ENCODE data around the gene HOXB4. TPM values are rescaled to one million over a fixed set of nuclear protein-coding genes. Genes with fewer than 3 reads are reported as not detected.

Gene HOXB4
- total RNA-seq, 1 experiment from 2014 or later = 11.3 TPM

DNA sequence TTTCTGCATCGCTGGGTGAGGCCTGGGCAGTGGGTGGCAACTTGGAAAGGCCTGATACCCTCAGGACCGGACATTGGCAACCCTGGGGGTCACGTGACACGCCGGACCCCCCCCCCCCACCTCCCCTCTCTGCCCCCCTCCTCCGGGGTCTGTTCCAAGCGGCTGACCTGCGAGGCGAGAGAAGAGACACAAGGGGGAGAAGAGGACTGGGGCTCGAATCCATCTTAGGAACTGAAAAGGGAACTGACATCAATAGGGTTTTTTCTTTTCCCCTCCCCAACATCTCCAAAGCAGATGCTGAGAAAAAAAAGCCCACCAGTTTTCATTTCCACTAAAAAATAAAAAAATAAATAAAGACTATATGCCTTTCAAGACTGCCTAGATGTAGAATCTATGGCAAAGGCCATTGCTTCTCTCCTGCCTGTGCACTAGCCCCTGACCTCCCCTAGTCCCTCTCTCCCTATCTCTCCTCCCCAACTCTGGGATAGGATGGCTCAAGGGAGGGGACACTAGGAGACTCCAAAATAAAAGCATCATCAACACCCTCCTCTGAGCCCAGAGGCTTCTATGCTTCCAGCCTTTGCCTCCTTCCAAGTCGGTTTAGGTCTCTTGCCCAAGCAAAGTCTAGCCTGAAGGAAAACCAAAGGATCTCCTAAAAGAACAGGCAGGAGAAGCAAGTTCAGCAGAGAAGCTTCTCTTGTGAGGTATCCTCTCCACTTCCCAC lies 25.5 kb downstream of the HOXB4 start:
- H3K4me2 ChIP-seq (ENCODE audit: low read length) = no peak overlapping the region
- intact Hi-C loops (cut with micrococcal nuclease) = no loop called here
- H3K4me3 ChIP-seq (replicated peaks in 1 of 2; ENCODE audit: low read depth in 1 of 2, low read length in 2 of 2) = no peak overlapping the region
- ChIA-PET POLR2A (no interaction called here), CTCF (no interaction called here), RAD21 (ENCODE audit: low non-redundant PET in 1 of 2, low total read pairs in 2 of 2, uncharacterized antibody in 2 of 2, unreplicated experiment in 2 of 2) (no interaction called here)
- no peaks in the 10 kb centered on the region for H3K9me2 ChIP-seq (ENCODE audit: insufficient read depth)
- no peaks in the 10 kb centered on the region for H3K9me3 ChIP-seq (ENCODE audit: control insufficient read depth in 1 of 2, insufficient read depth in 1 of 2, low read depth in 1 of 2, low read length in 2 of 2)
- no peak for TF ChIP-seq SIN3A (IDR thresholded peaks at IDR 0.05; ENCODE audit: low read depth)
- TF ChIP-seq, protein P1, sequence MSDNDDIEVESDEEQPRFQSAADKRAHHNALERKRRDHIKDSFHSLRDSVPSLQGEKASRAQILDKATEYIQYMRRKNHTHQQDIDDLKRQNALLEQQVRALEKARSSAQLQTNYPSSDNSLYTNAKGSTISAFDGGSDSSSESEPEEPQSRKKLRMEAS (IDR thresholded peaks at IDR 0.05) = no peak
- no peak for TF ChIP-seq EZH2phosphoT487 (IDR thresholded peaks at IDR 0.05; ENCODE audit: borderline replicate concordance)
- TF ChIP-seq SRF (IDR thresholded peaks at IDR 0.05; ENCODE audit: low read depth) = no peak
- no peak for TF ChIP-seq POLR2A (IDR thresholded peaks at IDR 0.05; ENCODE audit: borderline replicate concordance, extremely low read depth, insufficient read depth, insufficient read length)
- no peak for TF ChIP-seq CTCF (IDR thresholded peaks at IDR 0.05 in 2 of 3, conservative IDR thresholded peaks at IDR 0.05 in 1 of 3; ENCODE audit: borderline replicate concordance in 1 of 3, insufficient read depth in 1 of 3, low read depth in 2 of 3, low read length in 2 of 3)
- no peak for TF ChIP-seq EZH2 (IDR thresholded peaks at IDR 0.05)
- TF ChIP-seq RAD21 (IDR thresholded peaks at IDR 0.05; ENCODE audit: low read depth) = no peak
- no peak for TF ChIP-seq FOSL1 (IDR thresholded peaks at IDR 0.05; ENCODE audit: low read depth)
- TF ChIP-seq SP1 (IDR thresholded peaks at IDR 0.05; ENCODE audit: low read depth) = no peak
- no peak for TF ChIP-seq YY1 (IDR thresholded peaks at IDR 0.05; ENCODE audit: extremely low read depth, insufficient replicate concordance, low read depth, low read length)
- TF ChIP-seq CBX3 (IDR thresholded peaks at IDR 0.05; ENCODE audit: low read depth) = no peak
- TF ChIP-seq TCF7L2 (IDR thresholded peaks at IDR 0.05; ENCODE audit: borderline replicate concordance, extremely low read depth, insufficient read depth, insufficient read length) = no peak
- TF ChIP-seq ZBTB33 (IDR thresholded peaks at IDR 0.05; ENCODE audit: extremely low read depth, insufficient replicate concordance, low read length) = no peak
- no peak for TF ChIP-seq ELF1 (IDR thresholded peaks at IDR 0.05; ENCODE audit: borderline replicate concordance, low read depth)
- TF ChIP-seq JUND (IDR thresholded peaks at IDR 0.05) = no peak
- TF ChIP-seq EGR1 (IDR thresholded peaks at IDR 0.05; ENCODE audit: low read depth) = no peak
- no peaks in the 10 kb centered on the region for H3K27me3 ChIP-seq (ENCODE audit: insufficient read depth, low read length)
- H3K27ac ChIP-seq (ENCODE audit: low read depth, low read length) = no peak overlapping the region
- H3K9ac ChIP-seq (ENCODE audit: low read length) = no peak overlapping the region
- peaks cover 0 to 4% of the 10 kb centered on the region in 2 experiments; a peak in 1 of 4 replicates for H3K4me1 ChIP-seq (ENCODE audit: control insufficient read depth in 1 of 2, insufficient read depth in 2 of 2, low read length in 2 of 2)
- no peak for DNase-seq (ENCODE audit: low read depth, low spot score)
- H3K79me2 ChIP-seq (ENCODE audit: insufficient read depth, low read length) = no peaks in the 10 kb centered on the region
- ATAC-seq = no peak
- no peaks in the 10 kb centered on the region for H4K20me1 ChIP-seq (ENCODE audit: insufficient read depth)
- BruUV-seq (replicated peaks) = no TSS peak
- peaks cover 0 to 4% of the 10 kb centered on the region in 2 experiments; a peak in 1 of 4 replicates for H3K36me3 ChIP-seq (ENCODE audit: control insufficient read depth in 1 of 2, insufficient read depth in 2 of 2, low read length in 2 of 2)
- no peak overlapping the region for H2AFZ ChIP-seq (ENCODE audit: low read depth, low read length, poor library complexity, severe bottlenecking)
